Panc1 (cell line): ENCODE measurements around the gene FGF11. TPM values are rescaled to one million over a fixed set of nuclear protein-coding genes. Genes with fewer than 3 reads are reported as not detected.

Source experiments
- ATAC-seq: fragments of 200-7000 bp; cut with Tn5 transposase; 2 replicates; pipeline ENCODE4 v1.9.1; 2020; ENCODE audit warnings: mild to moderate bottlenecking, moderate library complexity
- BruUV-seq: library from RNA; stranded (reverse); fragments of 400-500 nt; replicated peaks from 2 replicates; lab custom pipeline; 2021; lab: Mats Ljungman, UMichigan
- CTCF ChIA-PET: fragments of 300-600 bp; sonication (Branson Sonifier 250); formaldehyde crosslinking; loops from one replicate; lab custom pipeline; 2022; ENCODE audit warnings: antibody characterized with exemption; lab: Charles Lee
- POLR2A ChIA-PET: fragments of 300-600 bp; sonication (Branson Sonifier 250); formaldehyde crosslinking; loops from one replicate; lab custom pipeline; 2022; ENCODE audit warnings: antibody characterized with exemption; lab: Charles Lee
- DNase-seq: peaks from one replicate; pipeline ENCODE4 v3.0.0-alpha.2; 2010; ENCODE audit warnings: low read depth, low spot score
- H3K27ac ChIP-seq: 2 replicates; pipeline ENCODE4 v1.5.1; 2011; ENCODE audit warnings: mild to moderate bottlenecking, low read length, inconsistent platforms
- H3K27me3 ChIP-seq: fragments of 200-500 bp; sonication (Bioruptor generic); 2 replicates; pipeline ENCODE4 v1.6.0; 2014; ENCODE audit warnings: low read length, inconsistent platforms; ENCODE audit not compliant: control insufficient read depth, insufficient read depth
- H3K36me3 ChIP-seq: fragments of 200-500 bp; sonication (Bioruptor generic); 2 replicates; pipeline ENCODE4 v1.5.1; 2014; ENCODE audit warnings: inconsistent platforms, mild to moderate bottlenecking, low read length, moderate library complexity; ENCODE audit not compliant: control insufficient read depth, insufficient read depth
- H3K4me1 ChIP-seq: 2 replicates; pipeline ENCODE4 v1.5.1; 2011; ENCODE audit warnings: inconsistent platforms, mild to moderate bottlenecking, low read length, moderate library complexity; ENCODE audit not compliant: control insufficient read depth, insufficient read depth
- H3K4me3 ChIP-seq, 2 experiments: 2 replicates each; pipeline ENCODE4 v1.5.1; 2011 to 2012; ENCODE audit warnings: low read depth in 2 of 2, low read length in 2 of 2, mild to moderate bottlenecking in 2 of 2, inconsistent platforms in 1 of 2, moderate library complexity in 1 of 2
- H3K9me3 ChIP-seq: fragments of 200-500 bp; sonication (Bioruptor generic); 2 replicates; pipeline ENCODE4 v1.5.1; 2014; ENCODE audit warnings: low read depth, mild to moderate bottlenecking, inconsistent platforms, low read length, moderate library complexity; ENCODE audit not compliant: control insufficient read depth, insufficient read depth
- CTCF ChIP-seq: fragments of 450-650 bp; IDR thresholded peaks from 2 replicates; pipeline ENCODE4 v1.5.1; 2017; ENCODE audit warnings: mild to moderate bottlenecking
- POLR2AphosphoS5 ChIP-seq: IDR thresholded peaks from 2 replicates; pipeline ENCODE4 v1.6.1; 2012; ENCODE audit warnings: mild to moderate bottlenecking, low read depth, low read length, moderate library complexity
- REST ChIP-seq, 2 experiments: IDR thresholded peaks; 2 replicates each; pipeline ENCODE4 v1.6.1; 2011 to 2012; ENCODE audit warnings: low read depth in 2 of 2, control low read depth in 1 of 2, low read length in 1 of 2, mild to moderate bottlenecking in 1 of 2, moderate library complexity in 1 of 2; ENCODE audit not compliant: insufficient read depth in 1 of 2
- SIN3A ChIP-seq: IDR thresholded peaks from 2 replicates; pipeline ENCODE4 v1.6.1; 2012; ENCODE audit warnings: low read depth, mild to moderate bottlenecking, low read length, moderate library complexity, borderline replicate concordance; ENCODE audit not compliant: insufficient read depth
- TCF7L2 ChIP-seq: IDR thresholded peaks from 2 replicates; pipeline ENCODE4 v1.6.1; 2011; ENCODE audit warnings: mild to moderate bottlenecking, low read depth, low read length, inconsistent platforms
- in situ Hi-C: cut with HindIII; loops from 2 replicates; pipeline ENCODE4 v1.10.0; 2016; ENCODE audit warnings: low sequenced_read_pairs, low pct_unique_long_range_greater_than_20kb
- intact Hi-C: fragments of 100-400 bp; cut with micrococcal nuclease; formaldehyde crosslinking; loops from one replicate; pipeline ENCODE4 v1.10.0; 2022; ENCODE audit not compliant: unreplicated experiment
- total RNA-seq: library from RNA; stranded (reverse); gene quantifications from one replicate; pipeline ENCODE4 v1.2.1, GENCODE V29; 2021; ENCODE audit not compliant: unreplicated experiment

FGF11 gene
- total RNA-seq, 1 experiment from 2014 or later = 4.4 TPM

- in situ Hi-C loops = no loop called here
- peak overlapping the region; percentile 61 for H3K4me3 ChIP-seq
- H3K27me3 ChIP-seq = no peaks in the 10 kb centered on the region
- ChIA-PET CTCF (interaction anchor here (1.1 kb wide), 1 partner anchor 16 kb away, joined by 4 read pairs; no protein-coding TSS in a partner anchor), POLR2A (interaction anchor here (1.6 kb wide), 1 partner anchor 32 kb away, joined by 6 read pairs; the partner anchor contains the start of gene TMEM102)
- no peaks in the 10 kb centered on the region for H3K36me3 ChIP-seq
- H3K9me3 ChIP-seq = no peaks in the 10 kb centered on the region
- intact Hi-C loops = no loop called here
- peaks cover 3% of the 10 kb centered on the region for H3K4me1 ChIP-seq
- ATAC-seq = peak; percentile 6; the same call in 1 of the 2 replicates
- DNase-seq = no peak
- H3K27ac ChIP-seq = peak overlapping the region; percentile 76
- TF ChIP-seq TCF7L2 = no peak
- no peak for TF ChIP-seq POLR2AphosphoS5
- TF ChIP-seq SIN3A = no peak
- TSS peak; percentile 96 for BruUV-seq
Observed at GRCh38 chr17:7403043-7403726, 36.1 kb upstream of the FGF11 start.

- no peaks in the 10 kb centered on the region for H3K36me3 ChIP-seq
- H3K4me3 ChIP-seq = peak overlapping the region; percentile 61
- intact Hi-C loops (no loop called here), in situ Hi-C loops (no loop called here)
- BruUV-seq = no TSS peak
- POLR2A ChIA-PET = interaction anchor here (0.7 to 1.6 kb wide), 3 partner anchors 32 to 340 kb away, joined by 3 to 9 read pairs (median 6); partner anchors contain the start of genes POLR2A and TMEM102
- peaks cover 3% of the 10 kb centered on the region for H3K4me1 ChIP-seq
- H3K27me3 ChIP-seq = no peaks in the 10 kb centered on the region
- no peak for DNase-seq
- CTCF ChIA-PET = interaction anchor here (0.7 to 1.1 kb wide), 2 partner anchors 15 to 149 kb away, joined by 4 to 5 read pairs; no protein-coding TSS in a partner anchor
- H3K27ac ChIP-seq = peak overlapping the region; percentile 76
- no peaks in the 10 kb centered on the region for H3K9me3 ChIP-seq
- peak; percentile 70 for ATAC-seq
- TF ChIP-seq REST (IDR thresholded peaks at IDR 0.05; ENCODE audit: insufficient read depth in 1 of 2, low read depth in 2 of 2, low read length in 1 of 2) (no peak), SIN3A (no peak), TCF7L2 (no peak), POLR2AphosphoS5 (no peak)
Observed at GRCh38 chr17:7403727-7403976, 35.7 kb upstream of the FGF11 start.

- intact Hi-C loops = no loop called here
- ChIA-PET CTCF (interaction anchor here (0.7 kb wide), 2 partner anchors 48 to 148 kb away, joined by 4 to 5 read pairs; no protein-coding TSS in a partner anchor), POLR2A (interaction anchor here (0.6 to 1.6 kb wide), 4 partner anchors 31 to 1963 kb away, joined by 3 to 9 read pairs (median 4); partner anchors contain the start of genes POLR2A and TMEM102)
- no peaks in the 10 kb centered on the region for H3K9me3 ChIP-seq
- no peaks in the 10 kb centered on the region for H3K27me3 ChIP-seq
- peak within 1 kb of the TSS; percentile 76 for H3K27ac ChIP-seq
- TF ChIP-seq TCF7L2 (no peak), SIN3A (0 out of 2 replicates have a peak, but pooled peaks have one; percentile 21), POLR2AphosphoS5 (peak; percentile 65), CTCF (no peak), REST (IDR thresholded peaks at IDR 0.05; ENCODE audit: insufficient read depth in 1 of 2, low read depth in 2 of 2, low read length in 1 of 2) (no peak)
- ATAC-seq (peak; percentile 96), DNase-seq (peak; percentile 96)
- no TSS peak for BruUV-seq
- peaks cover 3% of the 10 kb centered on the region for H3K4me1 ChIP-seq
- H3K36me3 ChIP-seq = no peaks in the 10 kb centered on the region
- in situ Hi-C loops = no loop called here
- H3K4me3 ChIP-seq = peak within 1 kb of the TSS; percentile 61 to 63
Observed at GRCh38 chr17:7403977-7404736, 35.2 kb upstream of the FGF11 start, which contains the start of gene TMEM256. Gene TMEM256 (minus strand): TSS chr17:7404097. CDS start chr17:7404084, 13 bp downstream.
